ENCODE measurements around the gene DMXL1.

DMXL1 gene

DNA sequence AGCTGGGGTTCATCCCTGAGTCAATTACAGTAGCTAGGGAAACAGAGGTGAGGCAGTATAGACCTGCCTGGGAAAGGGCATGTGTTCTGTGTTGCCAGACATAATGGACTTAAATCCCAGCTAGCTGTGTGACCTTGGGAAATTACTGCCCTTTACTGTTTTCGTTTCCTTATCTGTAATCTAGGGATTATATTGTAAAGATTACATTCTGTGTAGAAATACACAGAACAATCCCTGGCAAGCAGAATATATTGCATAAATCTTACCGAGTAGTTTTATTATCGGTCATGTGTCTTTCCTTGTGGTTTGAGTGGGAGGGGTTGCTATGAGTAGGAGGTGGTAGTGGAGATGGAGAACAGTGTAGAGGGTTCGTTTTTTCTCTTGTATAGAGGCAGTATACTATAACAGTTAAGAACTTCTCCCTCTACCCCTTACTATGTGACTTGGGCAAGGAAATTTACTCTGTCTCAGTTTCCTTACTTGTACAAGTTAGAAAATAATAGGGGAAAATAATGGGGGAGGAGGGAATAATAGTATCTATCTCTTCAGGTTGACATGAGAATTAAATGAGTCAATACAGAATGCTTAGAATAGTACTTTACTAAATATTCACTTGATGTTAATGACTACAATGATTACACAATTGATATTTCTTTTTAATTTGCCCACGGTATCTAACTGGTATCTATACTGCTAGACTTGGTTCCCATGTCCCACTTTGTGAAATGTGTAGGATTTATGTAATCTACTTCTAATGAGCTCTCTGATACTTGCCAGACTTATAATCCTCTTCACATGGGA is 7.1 kb upstream of the DMXL1 start:
- no peaks in the 10 kb centered on the region for H3K36me3 ChIP-seq (ENCODE audit: control insufficient read depth in 2 of 2, insufficient read depth in 1 of 2, low read length in 2 of 2)
- peaks cover 5% of the 10 kb centered on the region; the same call in 1 of the 2 replicates for H3K4me1 ChIP-seq (ENCODE audit: control insufficient read depth, insufficient read depth, low read length)
- H3K9me3 ChIP-seq (ENCODE audit: control insufficient read depth, insufficient read depth, low read depth, low read length) = no peaks in the 10 kb centered on the region
- ChIA-PET CTCF (interaction anchor here (1.3 kb wide), 1 partner anchor 349 kb away, joined by 4 read pairs; no protein-coding TSS in a partner anchor), POLR2A (no interaction called here)
- no peak overlapping the region for H3K4me3 ChIP-seq (ENCODE audit: low read depth, low read length)
- peak overlapping the region; percentile 50 for H3K27ac ChIP-seq (ENCODE audit: extremely low read depth, low read depth, low read length)
- TF ChIP-seq ZSCAN30 (tag by site-specific recombination; IDR thresholded peaks at IDR 0.05) (peak; percentile 62; the same call in 1 of the 2 replicates), ZNF146 (tag by site-specific recombination; IDR thresholded peaks at IDR 0.05) (no peak), KLF7 (tag by site-specific recombination; IDR thresholded peaks at IDR 0.05; ENCODE audit: borderline replicate concordance) (no peak; the same call in 1 of the 2 replicates), ZNF830 (tag by site-specific recombination; IDR thresholded peaks at IDR 0.05; ENCODE audit: low read depth) (no peak), ZNF843 (tag by site-specific recombination; IDR thresholded peaks at IDR 0.05) (peak; percentile 98), ZNF473 (tag by site-specific recombination; IDR thresholded peaks at IDR 0.05) (no peak), KLF1 (tag by site-specific recombination; IDR thresholded peaks at IDR 0.05) (no peak), ZFP3 (tag by site-specific recombination; IDR thresholded peaks at IDR 0.05; ENCODE audit: low read depth) (0 out of 2 replicates have a peak, but pooled peaks have one; percentile 33), YY2 (tag by site-specific recombination; IDR thresholded peaks at IDR 0.05) (no peak), ZNF423 (tag by site-specific recombination; IDR thresholded peaks at IDR 0.05) (no peak), SP3 (tag by site-specific recombination; IDR thresholded peaks at IDR 0.05) (0 out of 2 replicates have a peak, but pooled peaks have one; percentile 12), ZNF664 (tag by site-specific recombination; IDR thresholded peaks at IDR 0.05) (peak; percentile 53; the same call in 1 of the 2 replicates), GLI4 (tag by site-specific recombination; IDR thresholded peaks at IDR 0.05) (no peak), ZNF791 (tag by site-specific recombination; IDR thresholded peaks at IDR 0.05) (no peak), ZFP69B (tag by site-specific recombination; IDR thresholded peaks at IDR 0.05) (no peak), ZNF223 (tag by site-specific recombination; IDR thresholded peaks at IDR 0.05) (no peak), HOXD13 (CRISPR knock-in tag; IDR thresholded peaks at IDR 0.05; ENCODE audit: borderline replicate concordance) (no peak), OSR2 (tag by site-specific recombination; IDR thresholded peaks at IDR 0.05) (peak; percentile 76), ZBTB20 (tag by site-specific recombination; IDR thresholded peaks at IDR 0.05) (no peak)
- TF ChIP-seq, protein P1, sequence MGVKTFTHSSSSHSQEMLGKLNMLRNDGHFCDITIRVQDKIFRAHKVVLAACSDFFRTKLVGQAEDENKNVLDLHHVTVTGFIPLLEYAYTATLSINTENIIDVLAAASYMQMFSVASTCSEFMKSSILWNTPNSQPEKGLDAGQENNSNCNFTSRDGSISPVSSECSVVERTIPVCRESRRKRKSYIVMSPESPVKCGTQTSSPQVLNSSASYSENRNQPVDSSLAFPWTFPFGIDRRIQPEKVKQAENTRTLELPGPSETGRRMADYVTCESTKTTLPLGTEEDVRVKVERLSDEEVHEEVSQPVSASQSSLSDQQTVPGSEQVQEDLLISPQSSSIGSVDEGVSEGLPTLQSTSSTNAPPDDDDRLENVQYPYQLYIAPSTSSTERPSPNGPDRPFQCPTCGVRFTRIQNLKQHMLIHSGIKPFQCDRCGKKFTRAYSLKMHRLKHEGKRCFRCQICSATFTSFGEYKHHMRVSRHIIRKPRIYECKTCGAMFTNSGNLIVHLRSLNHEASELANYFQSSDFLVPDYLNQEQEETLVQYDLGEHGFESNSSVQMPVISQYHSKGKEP (tag by site-specific recombination; IDR thresholded peaks at IDR 0.05) = no peak
- TF ChIP-seq, protein P2, sequence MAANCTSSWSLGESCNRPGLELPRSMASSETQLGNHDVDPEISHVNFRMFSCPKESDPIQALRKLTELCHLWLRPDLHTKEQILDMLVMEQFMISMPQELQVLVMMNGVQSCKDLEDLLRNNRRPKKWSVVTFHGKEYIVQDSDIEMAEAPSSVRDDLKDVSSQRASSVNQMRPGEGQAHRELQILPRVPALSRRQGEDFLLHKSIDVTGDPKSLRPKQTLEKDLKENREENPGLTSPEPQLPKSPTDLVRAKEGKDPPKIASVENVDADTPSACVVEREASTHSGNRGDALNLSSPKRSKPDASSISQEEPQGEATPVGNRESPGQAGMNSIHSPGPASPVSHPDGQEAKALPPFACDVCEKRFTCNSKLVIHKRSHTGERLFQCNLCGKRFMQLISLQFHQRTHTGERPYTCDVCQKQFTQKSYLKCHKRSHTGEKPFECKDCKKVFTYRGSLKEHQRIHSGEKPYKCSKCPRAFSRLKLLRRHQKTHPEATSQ (tag by site-specific recombination; IDR thresholded peaks at IDR 0.05) = no peak
- TF ChIP-seq, protein P3, sequence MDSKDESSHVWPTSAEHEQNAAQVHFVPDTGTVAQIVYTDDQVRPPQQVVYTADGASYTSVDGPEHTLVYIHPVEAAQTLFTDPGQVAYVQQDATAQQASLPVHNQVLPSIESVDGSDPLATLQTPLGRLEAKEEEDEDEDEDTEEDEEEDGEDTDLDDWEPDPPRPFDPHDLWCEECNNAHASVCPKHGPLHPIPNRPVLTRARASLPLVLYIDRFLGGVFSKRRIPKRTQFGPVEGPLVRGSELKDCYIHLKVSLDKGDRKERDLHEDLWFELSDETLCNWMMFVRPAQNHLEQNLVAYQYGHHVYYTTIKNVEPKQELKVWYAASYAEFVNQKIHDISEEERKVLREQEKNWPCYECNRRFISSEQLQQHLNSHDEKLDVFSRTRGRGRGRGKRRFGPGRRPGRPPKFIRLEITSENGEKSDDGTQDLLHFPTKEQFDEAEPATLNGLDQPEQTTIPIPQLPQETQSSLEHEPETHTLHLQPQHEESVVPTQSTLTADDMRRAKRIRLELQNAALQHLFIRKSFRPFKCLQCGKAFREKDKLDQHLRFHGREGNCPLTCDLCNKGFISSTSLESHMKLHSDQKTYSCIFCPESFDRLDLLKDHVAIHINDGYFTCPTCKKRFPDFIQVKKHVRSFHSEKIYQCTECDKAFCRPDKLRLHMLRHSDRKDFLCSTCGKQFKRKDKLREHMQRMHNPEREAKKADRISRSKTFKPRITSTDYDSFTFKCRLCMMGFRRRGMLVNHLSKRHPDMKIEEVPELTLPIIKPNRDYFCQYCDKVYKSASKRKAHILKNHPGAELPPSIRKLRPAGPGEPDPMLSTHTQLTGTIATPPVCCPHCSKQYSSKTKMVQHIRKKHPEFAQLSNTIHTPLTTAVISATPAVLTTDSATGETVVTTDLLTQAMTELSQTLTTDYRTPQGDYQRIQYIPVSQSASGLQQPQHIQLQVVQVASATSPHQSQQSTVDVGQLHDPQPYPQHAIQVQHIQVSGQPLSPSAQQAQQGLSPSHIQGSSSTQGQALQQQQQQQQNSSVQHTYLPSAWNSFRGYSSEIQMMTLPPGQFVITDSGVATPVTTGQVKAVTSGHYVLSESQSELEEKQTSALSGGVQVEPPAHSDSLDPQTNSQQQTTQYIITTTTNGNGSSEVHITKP (tag by site-specific recombination; IDR thresholded peaks at IDR 0.05) = 0 out of 2 replicates have a peak, but pooled peaks have one; percentile 23
- TF ChIP-seq, protein P4, sequence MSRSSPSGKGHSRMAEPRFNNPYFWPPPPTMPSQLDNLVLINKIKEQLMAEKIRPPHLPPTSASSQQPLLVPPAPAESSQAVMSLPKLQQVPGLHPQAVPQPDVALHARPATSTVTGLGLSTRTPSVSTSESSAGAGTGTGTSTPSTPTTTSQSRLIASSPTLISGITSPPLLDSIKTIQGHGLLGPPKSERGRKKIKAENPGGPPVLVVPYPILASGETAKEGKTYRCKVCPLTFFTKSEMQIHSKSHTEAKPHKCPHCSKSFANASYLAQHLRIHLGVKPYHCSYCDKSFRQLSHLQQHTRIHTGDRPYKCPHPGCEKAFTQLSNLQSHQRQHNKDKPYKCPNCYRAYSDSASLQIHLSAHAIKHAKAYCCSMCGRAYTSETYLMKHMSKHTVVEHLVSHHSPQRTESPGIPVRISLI (tag by site-specific recombination; IDR thresholded peaks at IDR 0.05) = no peak
- TF ChIP-seq, protein P5, sequence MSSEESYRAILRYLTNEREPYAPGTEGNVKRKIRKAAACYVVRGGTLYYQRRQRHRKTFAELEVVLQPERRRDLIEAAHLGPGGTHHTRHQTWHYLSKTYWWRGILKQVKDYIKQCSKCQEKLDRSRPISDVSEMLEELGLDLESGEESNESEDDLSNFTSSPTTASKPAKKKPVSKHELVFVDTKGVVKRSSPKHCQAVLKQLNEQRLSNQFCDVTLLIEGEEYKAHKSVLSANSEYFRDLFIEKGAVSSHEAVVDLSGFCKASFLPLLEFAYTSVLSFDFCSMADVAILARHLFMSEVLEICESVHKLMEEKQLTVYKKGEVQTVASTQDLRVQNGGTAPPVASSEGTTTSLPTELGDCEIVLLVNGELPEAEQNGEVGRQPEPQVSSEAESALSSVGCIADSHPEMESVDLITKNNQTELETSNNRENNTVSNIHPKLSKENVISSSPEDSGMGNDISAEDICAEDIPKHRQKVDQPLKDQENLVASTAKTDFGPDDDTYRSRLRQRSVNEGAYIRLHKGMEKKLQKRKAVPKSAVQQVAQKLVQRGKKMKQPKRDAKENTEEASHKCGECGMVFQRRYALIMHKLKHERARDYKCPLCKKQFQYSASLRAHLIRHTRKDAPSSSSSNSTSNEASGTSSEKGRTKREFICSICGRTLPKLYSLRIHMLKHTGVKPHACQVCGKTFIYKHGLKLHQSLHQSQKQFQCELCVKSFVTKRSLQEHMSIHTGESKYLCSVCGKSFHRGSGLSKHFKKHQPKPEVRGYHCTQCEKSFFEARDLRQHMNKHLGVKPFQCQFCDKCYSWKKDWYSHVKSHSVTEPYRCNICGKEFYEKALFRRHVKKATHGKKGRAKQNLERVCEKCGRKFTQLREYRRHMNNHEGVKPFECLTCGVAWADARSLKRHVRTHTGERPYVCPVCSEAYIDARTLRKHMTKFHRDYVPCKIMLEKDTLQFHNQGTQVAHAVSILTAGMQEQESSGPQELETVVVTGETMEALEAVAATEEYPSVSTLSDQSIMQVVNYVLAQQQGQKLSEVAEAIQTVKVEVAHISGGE (tag by site-specific recombination; conservative IDR thresholded peaks at IDR 0.05; ENCODE audit: low read depth) = no peak

All from HEK293 (cell line).